Measurements from ENCODE around the gene MDC1.
"Not testable (repeated sequence)": the region's sequence is repeated elsewhere in the genome, so short reads cannot be mapped to it uniquely, and the experiment has no call there.

The MDC1 gene, protein sequence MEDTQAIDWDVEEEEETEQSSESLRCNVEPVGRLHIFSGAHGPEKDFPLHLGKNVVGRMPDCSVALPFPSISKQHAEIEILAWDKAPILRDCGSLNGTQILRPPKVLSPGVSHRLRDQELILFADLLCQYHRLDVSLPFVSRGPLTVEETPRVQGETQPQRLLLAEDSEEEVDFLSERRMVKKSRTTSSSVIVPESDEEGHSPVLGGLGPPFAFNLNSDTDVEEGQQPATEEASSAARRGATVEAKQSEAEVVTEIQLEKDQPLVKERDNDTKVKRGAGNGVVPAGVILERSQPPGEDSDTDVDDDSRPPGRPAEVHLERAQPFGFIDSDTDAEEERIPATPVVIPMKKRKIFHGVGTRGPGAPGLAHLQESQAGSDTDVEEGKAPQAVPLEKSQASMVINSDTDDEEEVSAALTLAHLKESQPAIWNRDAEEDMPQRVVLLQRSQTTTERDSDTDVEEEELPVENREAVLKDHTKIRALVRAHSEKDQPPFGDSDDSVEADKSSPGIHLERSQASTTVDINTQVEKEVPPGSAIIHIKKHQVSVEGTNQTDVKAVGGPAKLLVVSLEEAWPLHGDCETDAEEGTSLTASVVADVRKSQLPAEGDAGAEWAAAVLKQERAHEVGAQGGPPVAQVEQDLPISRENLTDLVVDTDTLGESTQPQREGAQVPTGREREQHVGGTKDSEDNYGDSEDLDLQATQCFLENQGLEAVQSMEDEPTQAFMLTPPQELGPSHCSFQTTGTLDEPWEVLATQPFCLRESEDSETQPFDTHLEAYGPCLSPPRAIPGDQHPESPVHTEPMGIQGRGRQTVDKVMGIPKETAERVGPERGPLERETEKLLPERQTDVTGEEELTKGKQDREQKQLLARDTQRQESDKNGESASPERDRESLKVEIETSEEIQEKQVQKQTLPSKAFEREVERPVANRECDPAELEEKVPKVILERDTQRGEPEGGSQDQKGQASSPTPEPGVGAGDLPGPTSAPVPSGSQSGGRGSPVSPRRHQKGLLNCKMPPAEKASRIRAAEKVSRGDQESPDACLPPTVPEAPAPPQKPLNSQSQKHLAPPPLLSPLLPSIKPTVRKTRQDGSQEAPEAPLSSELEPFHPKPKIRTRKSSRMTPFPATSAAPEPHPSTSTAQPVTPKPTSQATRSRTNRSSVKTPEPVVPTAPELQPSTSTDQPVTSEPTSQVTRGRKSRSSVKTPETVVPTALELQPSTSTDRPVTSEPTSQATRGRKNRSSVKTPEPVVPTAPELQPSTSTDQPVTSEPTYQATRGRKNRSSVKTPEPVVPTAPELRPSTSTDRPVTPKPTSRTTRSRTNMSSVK (N-terminal part only)

GRCh38 chr6:30717129-30717844 is at the start of gene MDC1:
MDC1 (minus strand) TSS chr6:30717281; CDS start chr6:30715175, 2,106 bp downstream.
- DNase-seq (ENCODE audit: low spot score) = peak; percentile 89

DNA sequence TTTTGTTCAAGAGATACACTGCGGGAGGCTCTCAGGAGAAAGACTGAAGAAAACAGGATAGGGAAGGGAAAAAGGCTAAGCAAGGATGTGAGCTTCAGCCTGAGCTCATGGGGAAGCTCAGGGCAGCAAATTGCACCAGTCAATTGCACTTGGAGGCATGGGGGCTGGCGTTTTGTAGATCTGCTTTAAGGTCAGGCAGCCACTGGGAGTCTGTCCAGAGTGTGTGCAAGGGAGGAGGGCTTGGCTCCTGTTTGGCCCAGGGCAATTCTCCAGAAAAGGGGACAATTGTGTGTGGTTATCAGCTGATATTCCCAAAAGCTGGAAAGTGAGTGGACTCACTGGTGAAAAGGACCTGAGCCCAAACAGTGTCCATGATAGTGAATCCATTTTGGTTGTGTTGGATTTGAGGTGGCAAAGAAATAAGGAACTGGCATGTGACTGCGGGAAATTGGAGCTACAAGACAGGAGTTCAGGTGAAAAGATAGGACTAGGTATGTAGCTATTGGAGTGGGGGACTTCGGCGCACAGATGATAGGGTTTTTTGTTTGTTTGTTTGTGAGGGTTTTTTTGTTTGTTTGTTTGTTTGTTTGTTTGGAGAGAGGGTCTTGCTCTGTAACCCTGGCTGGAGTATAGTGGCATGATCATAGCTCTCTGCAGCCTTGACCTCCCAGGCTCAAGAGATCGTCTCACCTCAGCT is 49.5 kb upstream of the MDC1 start:
- no peak for DNase-seq (ENCODE audit: low spot score)

DNA sequence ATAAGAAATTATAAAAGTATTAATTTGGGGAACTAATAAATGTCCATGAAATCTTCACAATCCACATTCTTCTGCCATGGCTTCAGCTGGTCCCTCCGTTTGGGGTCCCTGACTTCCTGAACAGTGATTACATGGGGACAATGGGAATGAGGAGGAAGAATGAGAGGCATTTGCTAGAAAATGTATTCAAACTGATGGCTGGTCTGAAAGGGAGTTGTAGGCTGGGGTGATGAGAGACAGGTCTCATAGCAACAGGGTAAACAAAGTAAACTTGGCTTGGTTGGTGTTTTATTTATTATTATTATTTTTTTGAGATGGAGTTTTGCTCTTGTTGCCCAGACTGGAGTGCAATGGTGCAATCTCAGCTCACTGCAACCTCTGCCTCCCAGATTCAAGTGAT is 48.4 kb upstream of the MDC1 start:
- DNase-seq (ENCODE audit: low spot score) = not testable (repeated sequence)

- DNase-seq (ENCODE audit: low spot score) = not testable (repeated sequence)
These were observed 47.5 kb upstream of the MDC1 start for GRCh38 chr6:30764490-30765043.

GRCh38 chr6:30763618-30764489 is 46.8 kb upstream of the MDC1 start:
- DNase-seq (ENCODE audit: low spot score) = no peak

- DNase-seq (ENCODE audit: low spot score) = no peak
These were observed 46.1 kb upstream of the MDC1 start for GRCh38 chr6:30763155-30763617.

DNA sequence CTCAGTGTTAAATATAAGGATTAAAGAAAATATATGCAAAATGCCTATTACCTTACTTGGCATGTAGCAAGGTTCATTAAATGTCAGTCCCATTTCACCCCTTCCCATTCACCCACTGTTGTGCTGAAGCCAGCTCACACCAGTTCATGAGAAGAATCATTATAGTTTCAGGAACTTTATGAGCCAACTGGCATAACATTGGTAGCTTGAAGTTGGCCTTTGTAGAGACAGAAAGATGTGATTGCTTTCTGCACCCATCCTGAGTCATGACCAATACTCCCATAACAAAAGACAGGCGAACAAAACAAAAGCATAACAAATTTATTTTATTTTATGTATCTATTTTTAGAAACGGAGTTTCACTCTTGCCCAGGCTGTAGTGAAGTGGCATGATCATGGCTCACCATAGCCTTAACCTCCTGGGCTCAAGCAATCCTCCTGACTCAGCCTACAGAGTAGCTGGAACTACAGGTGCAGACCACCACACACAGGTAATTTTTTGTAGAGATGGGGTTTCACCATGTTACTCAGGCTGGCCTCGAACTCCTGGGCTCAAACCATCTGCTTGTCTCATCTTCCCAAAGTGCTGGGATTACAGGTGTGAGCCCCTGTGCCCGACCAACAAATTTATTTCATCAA is 44.8 kb upstream of the MDC1 start:
- no peak for DNase-seq (ENCODE audit: low spot score)

- DNase-seq (ENCODE audit: low spot score) = no peak
These were observed 43.5 kb upstream of the MDC1 start for GRCh38 chr6:30760549-30760948.

GRCh38 chr6:30759575-30760239 is 42.6 kb upstream of the MDC1 start:
- peak; percentile 43 for DNase-seq (ENCODE audit: low spot score)

DNA sequence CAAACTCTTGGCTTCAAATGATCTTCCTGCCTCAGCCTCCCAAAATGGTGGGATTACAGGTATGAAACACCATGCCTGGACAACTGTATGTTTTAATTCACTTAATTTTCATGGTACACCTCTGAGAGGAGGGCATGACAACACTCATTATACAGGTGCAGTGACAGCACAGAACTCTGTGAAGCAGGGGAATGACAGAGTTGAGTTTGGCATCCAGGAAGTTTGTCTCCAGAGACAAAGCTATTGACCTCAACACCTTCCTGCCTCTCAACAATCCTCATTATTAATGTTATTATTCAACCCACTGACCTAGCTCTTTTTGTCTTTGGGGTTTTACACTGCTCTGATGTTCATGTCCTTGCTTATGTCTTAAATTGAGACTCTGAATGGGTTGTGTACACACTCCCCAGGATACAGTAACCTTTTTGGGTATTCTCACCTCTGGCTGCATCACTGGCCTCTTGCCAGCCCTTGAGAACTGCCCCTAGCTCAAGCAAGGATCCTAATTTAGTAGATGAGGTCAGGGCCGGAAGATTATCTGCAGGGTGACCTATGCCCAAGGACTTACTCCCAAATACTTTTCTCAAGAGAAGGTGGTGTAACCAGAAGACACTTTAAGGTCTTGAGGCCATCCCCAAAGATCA is 40.3 kb upstream of the MDC1 start:
- no peak for DNase-seq (ENCODE audit: low spot score)

GRCh38 chr6:30756405-30757003 is 39.4 kb upstream of the MDC1 start:
- DNase-seq (ENCODE audit: low spot score) = not testable (repeated sequence)

DNA sequence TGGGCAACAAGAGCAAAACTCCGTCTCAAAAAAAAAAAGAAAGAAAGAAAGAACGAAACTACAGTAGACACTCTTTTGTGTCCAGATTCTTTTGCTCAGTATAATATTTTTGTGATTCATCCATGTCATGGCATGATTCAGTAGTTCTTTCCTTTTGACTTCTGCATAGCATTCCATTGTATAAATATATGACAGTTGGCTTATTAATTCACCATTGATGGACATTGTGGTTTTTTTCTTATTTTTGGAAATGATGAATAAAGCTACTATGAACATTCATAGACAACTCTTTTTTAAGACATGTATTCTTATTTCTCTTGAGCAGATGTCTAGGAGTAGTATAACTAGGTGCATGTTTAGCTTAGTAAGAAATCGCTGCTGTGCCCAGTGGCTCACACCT is 37.5 kb upstream of the MDC1 start:
- DNase-seq (ENCODE audit: low spot score) = no peak

GRCh38 chr6:30752157-30752927 is 35.3 kb upstream of the MDC1 start:
- DNase-seq (ENCODE audit: low spot score) = peak; percentile 44

DNA sequence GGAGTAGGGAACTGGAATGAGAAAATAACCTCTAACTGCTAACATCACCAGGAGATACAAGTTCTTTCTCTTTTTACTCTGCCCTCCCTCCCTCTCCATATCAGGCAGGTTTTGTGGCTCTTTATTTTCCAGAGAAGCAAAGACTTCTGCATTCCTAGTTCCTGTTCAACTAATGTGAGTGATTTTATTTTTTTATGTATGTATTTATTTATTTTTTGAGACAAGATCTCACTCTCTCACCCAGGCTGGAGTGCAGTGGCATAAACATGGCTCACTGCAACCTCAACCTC is 33.2 kb upstream of the MDC1 start:
- no peak for DNase-seq (ENCODE audit: low spot score)

DNA sequence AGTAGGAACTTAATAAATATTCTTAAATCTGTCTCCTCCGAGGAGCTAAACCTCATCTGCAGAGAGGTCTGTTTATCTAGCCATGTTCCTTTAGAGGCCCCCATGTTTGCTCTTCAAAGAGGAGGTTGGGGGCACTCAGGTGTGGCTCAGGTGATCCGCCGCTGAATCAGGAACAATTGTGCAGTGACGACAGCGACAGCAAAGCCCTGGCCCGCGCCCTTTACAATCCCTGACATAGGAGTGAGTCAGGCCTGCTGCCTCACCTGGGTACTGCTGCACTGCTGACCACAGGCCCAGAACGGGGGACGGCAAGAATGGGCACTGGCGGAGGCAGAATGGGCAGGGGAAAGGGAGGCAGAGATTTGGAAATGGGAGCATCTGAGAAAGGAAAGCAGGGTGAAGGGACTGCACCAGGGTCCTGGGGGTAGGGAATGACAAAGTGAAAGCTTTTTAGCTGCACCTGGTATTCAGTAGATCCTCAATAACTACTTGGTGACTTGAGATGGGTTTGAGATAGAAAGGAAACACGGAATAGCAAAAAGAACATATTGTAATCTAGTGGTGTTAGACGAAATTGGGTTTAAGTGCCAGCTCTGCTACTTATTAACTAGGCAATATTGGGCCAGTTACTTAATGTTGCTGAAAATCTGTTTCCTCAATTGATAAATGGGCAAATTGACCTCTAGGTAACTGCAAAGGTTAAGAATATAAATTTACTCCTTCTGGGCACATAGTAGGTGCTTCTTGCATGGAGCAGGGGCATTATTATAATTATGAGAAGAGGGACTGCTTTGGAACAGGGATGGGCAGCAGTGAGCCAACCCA is 32.7 kb upstream of the MDC1 start:
- DNase-seq (ENCODE audit: low spot score) = no peak

All from iPS-NIHi11 (cell line).